IMR-90 (cell line): ENCODE data around the gene SOCS2. TPM values are rescaled to one million over a fixed set of nuclear protein-coding genes. Genes with fewer than 3 reads are reported as not detected.

ENCODE experiments used
- ATAC-seq: fragments of 200-7000 bp; cut with Tn5 transposase; 2 replicates; pipeline ENCODE4 v1.9.1; 2020; ENCODE audit warnings: low read depth, mild to moderate bottlenecking, moderate library complexity
- BruUV-seq: library from RNA; stranded (reverse); fragments of 400-500 nt; replicated peaks from 2 replicates; lab custom pipeline; 2021; lab: Mats Ljungman, UMichigan
- CTCF ChIA-PET: fragments of 300-600 bp; formaldehyde crosslinking; extraction: SDS; loops from one replicate; lab custom pipeline; 2021; ENCODE audit warnings: antibody characterized with exemption; lab: Yijun Ruan, JAX
- POLR2A ChIA-PET: fragments of 300-600 bp; sonication (Branson Sonifier 250); formaldehyde crosslinking; loops from one replicate; lab custom pipeline; 2022; ENCODE audit warnings: antibody characterized with exemption; ENCODE audit not compliant: unreplicated experiment; lab: Charles Lee
- DNase-seq: peaks from one replicate; pipeline ENCODE4 v3.0.0; 2013
- H2AFZ ChIP-seq: replicated peaks from 2 replicates; pipeline ENCODE3; 2013; ENCODE audit warnings: low read length, mild to moderate bottlenecking; ENCODE audit not compliant: poor library complexity
- H2AK5ac ChIP-seq: 2 replicates; pipeline ENCODE4 v1.6.1; 2013; ENCODE audit warnings: low read depth, low read length, inconsistent platforms
- H2AK9ac ChIP-seq: replicated peaks from 2 replicates; pipeline ENCODE3; 2013; ENCODE audit warnings: mild to moderate bottlenecking, low read depth, low read length, moderate library complexity; ENCODE audit not compliant: poor library complexity
- H2BK120ac ChIP-seq: 2 replicates; pipeline ENCODE4 v1.6.1; 2013; ENCODE audit warnings: low read depth, low read length, inconsistent platforms
- H2BK15ac ChIP-seq: 3 replicates; pipeline ENCODE4 v1.6.1; 2013; ENCODE audit warnings: low read depth, low read length, inconsistent platforms
- H2BK20ac ChIP-seq: 2 replicates; pipeline ENCODE4 v1.6.1; 2013; ENCODE audit warnings: low read depth, mild to moderate bottlenecking, inconsistent platforms, low read length, moderate library complexity
- H2BK5ac ChIP-seq: 2 replicates; pipeline ENCODE4 v1.6.1; 2013; ENCODE audit warnings: mild to moderate bottlenecking, low read depth, low read length, inconsistent platforms; ENCODE audit not compliant: poor library complexity, severe bottlenecking
- H3K14ac ChIP-seq: replicated peaks from 2 replicates; pipeline ENCODE4 v1.6.1; 2013; ENCODE audit warnings: low read depth, low read length, inconsistent platforms
- H3K18ac ChIP-seq: 2 replicates; pipeline ENCODE4 v1.6.1; 2013; ENCODE audit warnings: low read depth, low read length, control low read depth
- H3K23ac ChIP-seq: 2 replicates; pipeline ENCODE4 v1.6.1; 2013; ENCODE audit warnings: low read depth, low read length, inconsistent platforms
- H3K27ac ChIP-seq: 2 replicates; pipeline ENCODE4 v1.5.1; 2013; ENCODE audit warnings: mild to moderate bottlenecking, control low read depth, low read length; ENCODE audit not compliant: insufficient read depth
- H3K27me3 ChIP-seq: 2 replicates; pipeline ENCODE4 v1.6.1; 2013; ENCODE audit warnings: low read length; ENCODE audit not compliant: control insufficient read depth, insufficient read depth
- H3K36me3 ChIP-seq: 2 replicates; pipeline ENCODE4 v1.6.1; 2013; ENCODE audit warnings: low read length, mixed read lengths; ENCODE audit not compliant: control insufficient read depth, insufficient read depth
- H3K4ac ChIP-seq: 2 replicates; pipeline ENCODE4 v1.6.1; 2013; ENCODE audit warnings: low read depth, low read length, inconsistent platforms
- H3K4me1 ChIP-seq: 2 replicates; pipeline ENCODE4 v1.6.1; 2013; ENCODE audit warnings: low read length, mixed read lengths; ENCODE audit not compliant: control insufficient read depth, insufficient read depth
- H3K4me2 ChIP-seq: 2 replicates; pipeline ENCODE4 v1.6.1; 2013; ENCODE audit warnings: low read depth, mild to moderate bottlenecking, control low read depth, low read length, moderate library complexity
- H3K4me3 ChIP-seq: 2 replicates; pipeline ENCODE4 v1.5.1; 2013; ENCODE audit warnings: low read depth, mild to moderate bottlenecking, control low read depth, low read length, moderate library complexity; ENCODE audit not compliant: insufficient read depth
- H3K56ac ChIP-seq: 2 replicates; pipeline ENCODE4 v1.6.1; 2013; ENCODE audit warnings: low read length, inconsistent platforms; ENCODE audit not compliant: insufficient read depth; ENCODE audit errors: extremely low read depth
- H3K79me1 ChIP-seq, 2 experiments: 2 replicates each; pipeline ENCODE4 v1.6.1; 2013; ENCODE audit warnings: low read length in 2 of 2, inconsistent platforms in 1 of 2, low read depth in 1 of 2
- H3K9ac ChIP-seq: 2 replicates; pipeline ENCODE4 v1.6.1; 2013; ENCODE audit warnings: low read depth, low read length, control low read depth
- H3K9me1 ChIP-seq: 2 replicates; pipeline ENCODE4 v1.6.1; 2013; ENCODE audit warnings: low read length, inconsistent platforms; ENCODE audit not compliant: insufficient read depth
- H3K9me3 ChIP-seq: 2 replicates; pipeline ENCODE4 v1.6.1; 2013; ENCODE audit warnings: low read length; ENCODE audit not compliant: control insufficient read depth, insufficient read depth
- H4K20me1 ChIP-seq: 2 replicates; pipeline ENCODE4 v1.6.1; 2013; ENCODE audit warnings: low read length, inconsistent platforms; ENCODE audit not compliant: insufficient read depth
- H4K5ac ChIP-seq: 2 replicates; pipeline ENCODE4 v1.6.1; 2013; ENCODE audit warnings: mild to moderate bottlenecking, low read depth, low read length, control low read depth
- H4K8ac ChIP-seq, 2 experiments: 2 replicates each; pipeline ENCODE4 v1.6.1; 2013; ENCODE audit warnings: low read depth in 2 of 2, low read length in 2 of 2, control low read depth in 1 of 2, inconsistent platforms in 1 of 2
- H4K91ac ChIP-seq: 2 replicates; pipeline ENCODE4 v1.6.1; 2013; ENCODE audit warnings: low read depth, low read length, inconsistent platforms; ENCODE audit not compliant: insufficient read depth
- BHLHE40 ChIP-seq: fragments of 150-350 bp; IDR thresholded peaks from 2 replicates; pipeline ENCODE4 v1.6.1; 2016; ENCODE audit warnings: mild to moderate bottlenecking, low read depth, low read length
- CEBPB ChIP-seq: IDR thresholded peaks from 2 replicates; pipeline ENCODE4 v1.6.1; 2012; ENCODE audit warnings: low read depth, low read length, improper control_type of control experiment
- CTCF ChIP-seq: conservative IDR thresholded peaks from 2 replicates; pipeline ENCODE4 v1.5.1; 2012; ENCODE audit warnings: mild to moderate bottlenecking, low read depth, low read length, improper control_type of control experiment
- FOS ChIP-seq: fragments of 150-350 bp; IDR thresholded peaks from 2 replicates; pipeline ENCODE4 v1.6.1; 2016; ENCODE audit warnings: low read depth, low read length
- MAFK ChIP-seq: IDR thresholded peaks from 2 replicates; pipeline ENCODE4 v1.6.1; 2012; ENCODE audit warnings: low read depth, low read length, improper control_type of control experiment
- MAZ ChIP-seq: IDR thresholded peaks from 2 replicates; pipeline ENCODE4 v1.6.1; 2012; ENCODE audit warnings: low read depth, mild to moderate bottlenecking, low read length, improper control_type of control experiment, moderate library complexity, borderline replicate concordance
- MXI1 ChIP-seq: IDR thresholded peaks from 2 replicates; pipeline ENCODE4 v1.6.1; 2012; ENCODE audit warnings: low read depth, mild to moderate bottlenecking, low read length, moderate library complexity, borderline replicate concordance
- NFE2L2 ChIP-seq: fragments of 150-350 bp; IDR thresholded peaks from 2 replicates; pipeline ENCODE4 v1.6.1; 2016; ENCODE audit warnings: low read depth, mild to moderate bottlenecking, low read length
- POLR2A ChIP-seq: IDR thresholded peaks from 2 replicates; pipeline ENCODE4 v1.6.1; 2012; ENCODE audit warnings: mild to moderate bottlenecking, low read depth, low read length
- RCOR1 ChIP-seq: IDR thresholded peaks from 2 replicates; pipeline ENCODE4 v1.6.1; 2012; ENCODE audit warnings: mild to moderate bottlenecking, low read length, improper control_type of control experiment; ENCODE audit not compliant: insufficient replicate concordance
- RFX5 ChIP-seq: IDR thresholded peaks from 2 replicates; pipeline ENCODE4 v1.8.0; 2012; ENCODE audit warnings: low read depth, mild to moderate bottlenecking, low read length, moderate library complexity
- SMC3 ChIP-seq: fragments of 150-350 bp; IDR thresholded peaks from 2 replicates; pipeline ENCODE4 v1.6.1; 2016; ENCODE audit warnings: low read depth, mild to moderate bottlenecking, antibody characterized with exemption, low read length, moderate library complexity
- WGBS, 2 experiments: methylation state at CpG; one replicate each; pipeline versions ENCODE4 v1.1.5 to v1.1.7; 2013; ENCODE audit warnings: missing lambda C conversion rate in 2 of 2; ENCODE audit not compliant: insufficient read length in 1 of 2; ENCODE audit errors: extremely low coverage in 2 of 2; 5-methylcytosine and 5-hydroxymethylcytosine counted together
- dilution Hi-C: fragments of 300-500 bp; cut with HindIII; formaldehyde crosslinking; loops from one replicate; pipeline ENCODE4 v1.14.3; 2018; ENCODE audit warnings: low sequenced_read_pairs; ENCODE audit not compliant: unreplicated experiment
- in situ Hi-C: fragments of 300-500 bp; cut with MboI; formaldehyde crosslinking; loops from 3 replicates; pipeline ENCODE4 v1.14.3; 2019; ENCODE audit warnings: low sequenced_read_pairs, inconsistent platforms, mixed read lengths
- intact Hi-C: fragments of 100-400 bp; cut with micrococcal nuclease; formaldehyde crosslinking; loops from 2 replicates; pipeline ENCODE4 v1.10.0; 2022
- polyA plus RNA-seq, 3 experiments: library from polyadenylated mRNA; depleted of rRNA; stranded (reverse); fragments of >200 nt; gene quantifications; 2 replicates each; pipeline ENCODE4 v1.2.3, GENCODE V29; 2012; ENCODE audit warnings: low replicate concordance in 1 of 3
- total RNA-seq: library from RNA; depleted of rRNA; stranded (reverse); fragments of >200 nt; gene quantifications from 2 replicates; pipeline ENCODE4 v1.2.3, GENCODE V29; 2012
- TF ChIP-seq, protein P1 (sequence below): fragments of 150-350 bp; IDR thresholded peaks from 2 replicates; pipeline ENCODE4 v1.6.1; 2016; ENCODE audit warnings: low read depth, mild to moderate bottlenecking, low read length, moderate library complexity, borderline replicate concordance
- TF ChIP-seq, protein P2 (sequence below): fragments of 150-350 bp; IDR thresholded peaks from 2 replicates; pipeline ENCODE4 v1.6.1; 2017; ENCODE audit warnings: mild to moderate bottlenecking, antibody characterized with exemption, low read length, low read depth

SOCS2 gene
- total and polyA plus RNA-seq, 2 of the 4 experiments (the other 2 are of a cell fraction) = 12.0 to 12.4 TPM

- Histone ChIP-seq H3K36me3 (no peaks in the 10 kb centered on the region), H2BK120ac (peak overlapping the region; percentile 98), H2BK5ac (peak overlapping the region; percentile 99), H3K4me2 (peak overlapping the region; percentile 81; the same call in 1 of the 2 replicates), H3K79me1 (peaks cover 0 to 26% of the 10 kb centered on the region in 2 experiments; a peak in 2 of 4 replicates), H2AFZ (no peak overlapping the region), H4K5ac (peak overlapping the region; percentile 89; the same call in 1 of the 2 replicates), H3K4me3 (no peak overlapping the region), H2BK15ac (peak overlapping the region; percentile 61; the same call in 2 of the 3 replicates), H2AK5ac (peak overlapping the region; percentile 63), H3K18ac (peak overlapping the region; percentile 88), H3K9me1 (peaks cover 6% of the 10 kb centered on the region), H3K56ac (peak overlapping the region; percentile 97), H4K20me1 (no peaks in the 10 kb centered on the region), H4K8ac (peak overlapping the region; percentile 64 to 99), H4K91ac (peak overlapping the region; percentile 88), H3K9ac (no peak overlapping the region; the same call in 1 of the 2 replicates), H2BK20ac (peak overlapping the region; percentile 98), H2AK9ac (no peak overlapping the region), H3K14ac (peak overlapping the region; percentile 89), H3K27ac (peak overlapping the region; percentile 80; the same call in 1 of the 2 replicates), H3K4ac (peak overlapping the region; percentile 99), H3K27me3 (no peaks in the 10 kb centered on the region), H3K9me3 (peaks cover 5% of the 10 kb centered on the region; the same call in 1 of the 2 replicates), H3K4me1 (peaks cover 15% of the 10 kb centered on the region), H3K23ac (peak overlapping the region; percentile 85)
- peak; percentile 85 for ATAC-seq
- ChIA-PET CTCF (interaction anchor here (0.6 kb wide), 2 partner anchors 50 to 477 kb away, joined by 3 to 6 read pairs; no protein-coding TSS in a partner anchor), POLR2A (no interaction called here)
- intact Hi-C loops (no loop called here), dilution Hi-C loops (no loop called here), in situ Hi-C loops (no loop called here)
- peak; percentile 98 for DNase-seq
- no TSS peak for BruUV-seq
- WGBS, 2 experiments = 0% methylated on average over 1 of the region's 2 CpGs; no CpG with 5 or more reads in 1 of the 2 experiments
- TF ChIP-seq BHLHE40 (peak; percentile 54; the same call in 1 of the 2 replicates), CTCF (no peak), NFE2L2 (peak; percentile 83), MXI1 (no peak), SMC3 (no peak), POLR2A (peak; percentile 34; the same call in 1 of the 2 replicates), CEBPB (no peak), RCOR1 (no peak), MAZ (no peak), FOS (peak; percentile 100), MAFK (no peak), RFX5 (no peak)
- TF ChIP-seq, protein P1, sequence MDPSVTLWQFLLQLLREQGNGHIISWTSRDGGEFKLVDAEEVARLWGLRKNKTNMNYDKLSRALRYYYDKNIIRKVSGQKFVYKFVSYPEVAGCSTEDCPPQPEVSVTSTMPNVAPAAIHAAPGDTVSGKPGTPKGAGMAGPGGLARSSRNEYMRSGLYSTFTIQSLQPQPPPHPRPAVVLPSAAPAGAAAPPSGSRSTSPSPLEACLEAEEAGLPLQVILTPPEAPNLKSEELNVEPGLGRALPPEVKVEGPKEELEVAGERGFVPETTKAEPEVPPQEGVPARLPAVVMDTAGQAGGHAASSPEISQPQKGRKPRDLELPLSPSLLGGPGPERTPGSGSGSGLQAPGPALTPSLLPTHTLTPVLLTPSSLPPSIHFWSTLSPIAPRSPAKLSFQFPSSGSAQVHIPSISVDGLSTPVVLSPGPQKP = no peak
- TF ChIP-seq, protein P2, sequence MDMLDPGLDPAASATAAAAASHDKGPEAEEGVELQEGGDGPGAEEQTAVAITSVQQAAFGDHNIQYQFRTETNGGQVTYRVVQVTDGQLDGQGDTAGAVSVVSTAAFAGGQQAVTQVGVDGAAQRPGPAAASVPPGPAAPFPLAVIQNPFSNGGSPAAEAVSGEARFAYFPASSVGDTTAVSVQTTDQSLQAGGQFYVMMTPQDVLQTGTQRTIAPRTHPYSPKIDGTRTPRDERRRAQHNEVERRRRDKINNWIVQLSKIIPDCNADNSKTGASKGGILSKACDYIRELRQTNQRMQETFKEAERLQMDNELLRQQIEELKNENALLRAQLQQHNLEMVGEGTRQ = no peak
Measured at GRCh38 chr12:93624595-93625294, 52.3 kb downstream of the SOCS2 start.
